Measurements from ENCODE around the gene ITGB7. TPM values are rescaled to one million over a fixed set of nuclear protein-coding genes. Genes with fewer than 3 reads are reported as not detected.

ITGB7 gene
- polyA plus RNA-seq, 1 of the 3 experiments (the other 2 are of a cell fraction): 0.25 TPM

DNA sequence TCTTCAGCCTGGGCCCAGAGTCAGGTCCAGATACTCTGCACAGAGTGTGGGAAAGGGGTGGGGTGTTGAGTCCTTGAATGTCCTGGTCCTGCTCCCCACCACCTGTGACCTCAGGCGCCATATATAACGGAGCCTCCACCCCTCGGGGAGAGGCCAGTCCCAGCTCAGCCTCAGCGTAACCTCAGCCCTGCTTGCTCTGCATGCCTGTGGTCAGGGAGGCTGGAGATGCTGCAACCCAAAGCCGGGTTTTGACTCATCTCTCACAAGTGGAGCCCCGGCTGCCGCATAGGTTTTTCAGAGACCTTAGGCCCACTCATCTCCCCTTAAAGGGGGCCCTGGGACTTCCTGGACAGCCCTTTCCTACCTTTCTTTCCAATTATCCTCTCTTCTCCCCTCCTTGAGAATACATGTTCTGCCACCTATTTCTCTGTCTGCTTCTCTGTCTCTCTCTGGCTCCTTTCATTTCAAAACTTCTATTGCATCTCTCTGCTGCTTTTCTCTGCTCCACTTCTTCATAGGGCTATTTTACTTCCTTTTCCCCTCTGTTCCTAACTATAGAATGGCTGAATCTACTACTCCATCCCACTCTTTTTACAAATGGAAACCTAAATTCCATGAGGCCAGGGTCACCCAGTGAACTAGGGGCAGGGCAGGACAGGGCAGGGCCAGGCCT lies 1.2 kb downstream of the ITGB7 start:
- CTCF ChIA-PET: interaction anchor here (0.5 to 2.0 kb wide), 2 partner anchors 8 to 46 kb away, joined by 3 to 6 read pairs; no protein-coding TSS in a partner anchor
- Histone ChIP-seq H3K9me2 (no peaks in the 10 kb centered on the region), H3K4me1 (ENCODE audit: control insufficient read depth in 1 of 2, insufficient read depth in 2 of 2, low read depth in 1 of 2, low read length in 1 of 2) (peaks cover 0 to 7% of the 10 kb centered on the region in 2 experiments; a peak in 1 of 4 replicates), H2AFZ (ENCODE audit: low read depth) (peak overlapping the region; percentile 63; the same call in 1 of the 2 replicates), H3K79me2 (ENCODE audit: insufficient read depth) (no peaks in the 10 kb centered on the region), H3K4me2 (peak overlapping the region; percentile 36; the same call in 1 of the 2 replicates), H3K9me3 (no peaks in the 10 kb centered on the region), H3K27ac (ENCODE audit: low read depth in 2 of 2, low read length in 1 of 2) (peak overlapping the region in 1 of 2 experiments; percentile 67; a peak in 2 of 4 replicates), H3F3A (replicated peaks; ENCODE audit: insufficient read depth) (peaks cover 9% of the 10 kb centered on the region), H4K20me1 (ENCODE audit: insufficient read depth) (no peaks in the 10 kb centered on the region), H3K27me3 (ENCODE audit: insufficient read depth) (no peaks in the 10 kb centered on the region), H3K4me3 (ENCODE audit: low read depth in 2 of 2, low read length in 1 of 2) (no peak overlapping the region), H3K36me3 (replicated peaks in 1 of 2; ENCODE audit: control insufficient read depth in 1 of 2, insufficient read depth in 2 of 2, low read length in 1 of 2) (peaks cover 2 to 7% of the 10 kb centered on the region in 2 experiments), H3K9ac (peak overlapping the region; percentile 39; the same call in 1 of the 2 replicates)
- no peak for DNase-seq
- WGBS (ENCODE audit: low lambda C conversion rate): 25% methylated on average over 7 of the region's 7 CpGs
- TF ChIP-seq PBX3 (IDR thresholded peaks at IDR 0.05): peak; percentile 21; the same call in 1 of the 2 replicates
- TF ChIP-seq RCOR1 (IDR thresholded peaks at IDR 0.05; ENCODE audit: low read length): no peak
- TF ChIP-seq, protein P1, sequence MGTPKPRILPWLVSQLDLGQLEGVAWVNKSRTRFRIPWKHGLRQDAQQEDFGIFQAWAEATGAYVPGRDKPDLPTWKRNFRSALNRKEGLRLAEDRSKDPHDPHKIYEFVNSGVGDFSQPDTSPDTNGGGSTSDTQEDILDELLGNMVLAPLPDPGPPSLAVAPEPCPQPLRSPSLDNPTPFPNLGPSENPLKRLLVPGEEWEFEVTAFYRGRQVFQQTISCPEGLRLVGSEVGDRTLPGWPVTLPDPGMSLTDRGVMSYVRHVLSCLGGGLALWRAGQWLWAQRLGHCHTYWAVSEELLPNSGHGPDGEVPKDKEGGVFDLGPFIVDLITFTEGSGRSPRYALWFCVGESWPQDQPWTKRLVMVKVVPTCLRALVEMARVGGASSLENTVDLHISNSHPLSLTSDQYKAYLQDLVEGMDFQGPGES (IDR thresholded peaks at IDR 0.05; ENCODE audit: low read depth, low read length): no peak
- TF ChIP-seq YY1 (IDR thresholded peaks at IDR 0.05; ENCODE audit: low read depth): no peak
- no peak for TF ChIP-seq RAD21 (IDR thresholded peaks at IDR 0.05; ENCODE audit: low read length)
- TF ChIP-seq GABPA (IDR thresholded peaks at IDR 0.05; ENCODE audit: low read depth): no peak
- no peak for TF ChIP-seq POLR2AphosphoS5 (IDR thresholded peaks at IDR 0.05; ENCODE audit: low read depth, low read length)
- TF ChIP-seq FOXM1 (IDR thresholded peaks at IDR 0.05; ENCODE audit: low read depth): no peak
- TF ChIP-seq RXRA (IDR thresholded peaks at IDR 0.05; ENCODE audit: borderline replicate concordance, low read depth): no peak
- TF ChIP-seq FOSL2 (IDR thresholded peaks at IDR 0.05; ENCODE audit: borderline replicate concordance, low read depth): peak; percentile 53; the same call in 1 of the 2 replicates
- TF ChIP-seq JUND (IDR thresholded peaks at IDR 0.05): no peak; the same call in 1 of the 2 replicates
- TF ChIP-seq TCF12 (IDR thresholded peaks at IDR 0.05): peak; percentile 30; the same call in 1 of the 2 replicates
- no peak for TF ChIP-seq GATA2 (CRISPR knock-in tag; IDR thresholded peaks at IDR 0.05)
- TF ChIP-seq FOXJ3 (CRISPR knock-in tag; IDR thresholded peaks at IDR 0.05): no peak
- TF ChIP-seq MEF2A (IDR thresholded peaks at IDR 0.05; ENCODE audit: borderline replicate concordance, low read depth): no peak
- TF ChIP-seq, protein P2, sequence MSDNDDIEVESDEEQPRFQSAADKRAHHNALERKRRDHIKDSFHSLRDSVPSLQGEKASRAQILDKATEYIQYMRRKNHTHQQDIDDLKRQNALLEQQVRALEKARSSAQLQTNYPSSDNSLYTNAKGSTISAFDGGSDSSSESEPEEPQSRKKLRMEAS (IDR thresholded peaks at IDR 0.05; ENCODE audit: low read depth): no peak
- no peak for TF ChIP-seq MXI1 (IDR thresholded peaks at IDR 0.05; ENCODE audit: low read depth, low read length)
- no peak for TF ChIP-seq ELF1 (IDR thresholded peaks at IDR 0.05)
- no peak for TF ChIP-seq RFX5 (IDR thresholded peaks at IDR 0.05; ENCODE audit: low read length)
- no peak for TF ChIP-seq EP300 (IDR thresholded peaks at IDR 0.05; ENCODE audit: borderline replicate concordance in 1 of 2, low read depth in 1 of 2, low read length in 1 of 2)
- no peak for TF ChIP-seq SIN3A (IDR thresholded peaks at IDR 0.05; ENCODE audit: borderline replicate concordance, low read depth, low read length)
- POLR2A ChIA-PET: no interaction called here
